ENCODE results near the gene SLC5A3.

Gene SLC5A3

GRCh38 chr21:34071683-34072082, 1.7 kb upstream of the SLC5A3 start:
- no peak for DNase-seq (ENCODE audit: low spot score)

DNA sequence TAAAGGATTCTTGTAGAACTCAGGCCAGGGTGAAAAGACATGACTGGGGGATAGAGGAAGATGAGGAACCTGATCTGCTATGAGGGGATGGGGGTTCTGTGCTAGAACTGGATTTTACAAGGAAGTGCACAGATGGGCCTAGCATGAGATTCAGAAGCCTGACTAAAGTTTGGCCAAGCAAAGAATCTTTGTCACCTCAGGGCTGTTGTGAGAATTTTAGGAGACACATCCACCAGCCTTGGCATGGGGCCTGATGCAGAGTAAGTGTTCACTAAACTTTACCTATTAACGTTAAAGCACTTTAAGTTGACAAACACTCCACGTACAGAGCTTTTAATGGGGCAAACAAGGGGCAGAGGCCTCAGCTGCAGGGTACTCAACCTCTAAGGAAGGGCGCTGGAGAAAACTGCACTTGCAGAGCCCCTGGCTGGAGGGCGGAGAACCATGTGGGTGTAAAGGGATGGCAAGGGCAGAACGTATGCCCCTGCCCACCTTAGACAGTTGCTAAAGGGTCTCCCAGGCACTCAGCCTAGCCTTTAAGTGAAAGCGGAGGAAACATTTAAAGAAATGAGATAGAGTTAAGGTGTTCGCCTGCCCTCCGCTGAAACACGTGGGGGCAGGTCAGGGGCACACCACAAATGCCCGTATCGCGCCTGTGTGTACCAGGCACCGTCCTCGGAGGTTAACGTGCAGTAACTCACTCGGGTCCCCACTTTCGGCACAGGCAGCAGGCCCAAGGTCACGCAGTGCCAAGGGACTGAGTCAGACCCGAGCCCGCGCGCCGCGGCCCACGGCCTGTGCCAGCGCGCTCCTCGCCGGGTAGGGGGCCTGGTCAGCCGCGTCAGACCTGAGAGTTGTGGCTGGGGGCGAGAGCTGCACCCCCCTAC, 990 bp upstream of the SLC5A3 start:
- DNase-seq (ENCODE audit: low spot score): no peak

GRCh38 chr21:34073749-34074282, 438 bp downstream of the SLC5A3 start:
- no peak for DNase-seq (ENCODE audit: low spot score)

- no peak for DNase-seq (ENCODE audit: low spot score)
Observed at GRCh38 chr21:34074283-34075090, 1.1 kb downstream of the SLC5A3 start.

- no peak for DNase-seq (ENCODE audit: low spot score)
Observed at GRCh38 chr21:34075091-34075425, 1.7 kb downstream of the SLC5A3 start.

GRCh38 chr21:34075760-34076660, 2.6 kb downstream of the SLC5A3 start:
- no peak for DNase-seq (ENCODE audit: low spot score)

- DNase-seq (ENCODE audit: low spot score): no peak
Observed at GRCh38 chr21:34076835-34077234, 3.5 kb downstream of the SLC5A3 start.

DNA sequence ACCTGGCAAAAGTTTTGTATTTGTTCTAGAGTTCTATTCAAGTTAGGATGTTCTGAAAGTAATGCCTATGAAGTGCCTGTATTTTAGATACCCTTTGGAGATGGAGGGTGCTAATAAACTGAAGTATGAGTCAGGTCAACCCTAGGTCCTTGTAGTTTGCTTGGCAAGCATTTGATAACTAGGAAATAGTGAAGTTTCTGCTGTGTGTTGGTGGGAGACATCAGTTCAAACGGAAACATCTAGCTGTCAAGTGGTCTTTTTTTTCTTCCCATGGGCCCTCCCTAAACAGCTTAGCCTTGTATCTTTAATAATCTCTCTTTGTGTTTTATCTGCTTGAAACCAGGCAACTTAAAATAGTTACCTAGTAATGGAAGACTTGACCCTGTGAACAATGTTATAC, 4.5 kb downstream of the SLC5A3 start:
- no peak for DNase-seq (ENCODE audit: low spot score)

GRCh38 chr21:34078915-34079314, 5.5 kb downstream of the SLC5A3 start:
- no peak for DNase-seq (ENCODE audit: low spot score)

- DNase-seq (ENCODE audit: low spot score): no peak
Observed at GRCh38 chr21:34080710-34081109, 7.3 kb downstream of the SLC5A3 start.

DNA sequence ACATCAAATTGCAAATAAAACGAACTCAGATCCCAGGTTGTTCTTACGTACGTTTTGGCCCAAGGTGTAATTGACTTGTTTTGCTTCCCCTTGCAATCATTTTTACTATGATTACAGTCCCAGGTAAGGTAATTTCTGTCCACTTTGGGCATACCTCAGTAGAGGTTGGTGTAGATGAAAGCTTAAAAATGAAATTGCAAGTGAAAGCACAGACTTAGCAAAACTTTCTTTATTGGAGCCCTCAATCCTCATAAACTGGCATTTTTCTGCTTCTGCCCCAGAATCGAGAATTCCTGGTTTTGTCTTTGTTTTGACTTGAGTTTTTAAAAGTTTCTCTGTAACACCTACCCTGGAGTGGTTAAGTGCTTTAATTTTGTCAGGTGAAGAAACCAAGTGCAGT, 9.4 kb downstream of the SLC5A3 start:
- no peak for DNase-seq (ENCODE audit: low spot score)

- DNase-seq (ENCODE audit: low spot score): no peak
Observed at GRCh38 chr21:34083357-34083756, 10.0 kb downstream of the SLC5A3 start.

- no peak for DNase-seq (ENCODE audit: low spot score)
Observed at GRCh38 chr21:34085129-34085528, 11.8 kb downstream of the SLC5A3 start.

- DNase-seq (ENCODE audit: low spot score): no peak
Observed at GRCh38 chr21:34086887-34087306, 13.5 kb downstream of the SLC5A3 start.

DNA sequence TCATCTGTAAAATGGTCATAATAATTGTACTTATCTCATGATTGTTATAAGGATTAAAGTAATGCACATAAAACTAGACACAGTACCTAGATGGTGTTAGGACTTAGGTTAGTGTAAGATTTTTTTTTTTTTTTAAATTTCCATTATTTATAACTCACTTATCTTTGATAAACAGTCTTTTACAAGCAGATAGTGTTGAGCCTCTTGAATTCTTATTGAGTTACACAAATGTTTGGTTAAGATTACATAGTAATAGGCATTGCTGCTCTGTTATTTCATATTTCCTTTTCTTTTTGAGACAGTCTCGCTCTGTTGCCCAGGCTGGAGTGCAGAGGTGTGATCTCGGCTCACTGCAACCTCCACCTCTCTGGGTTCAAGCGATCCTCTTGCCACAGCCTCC, 15.4 kb downstream of the SLC5A3 start:
- no peak for DNase-seq (ENCODE audit: low spot score)

- no peak for DNase-seq (ENCODE audit: low spot score)
Observed at GRCh38 chr21:34091032-34091431, 17.7 kb downstream of the SLC5A3 start.

GRCh38 chr21:34091607-34092006, 18.2 kb downstream of the SLC5A3 start:
- DNase-seq (ENCODE audit: low spot score): no peak

DNA sequence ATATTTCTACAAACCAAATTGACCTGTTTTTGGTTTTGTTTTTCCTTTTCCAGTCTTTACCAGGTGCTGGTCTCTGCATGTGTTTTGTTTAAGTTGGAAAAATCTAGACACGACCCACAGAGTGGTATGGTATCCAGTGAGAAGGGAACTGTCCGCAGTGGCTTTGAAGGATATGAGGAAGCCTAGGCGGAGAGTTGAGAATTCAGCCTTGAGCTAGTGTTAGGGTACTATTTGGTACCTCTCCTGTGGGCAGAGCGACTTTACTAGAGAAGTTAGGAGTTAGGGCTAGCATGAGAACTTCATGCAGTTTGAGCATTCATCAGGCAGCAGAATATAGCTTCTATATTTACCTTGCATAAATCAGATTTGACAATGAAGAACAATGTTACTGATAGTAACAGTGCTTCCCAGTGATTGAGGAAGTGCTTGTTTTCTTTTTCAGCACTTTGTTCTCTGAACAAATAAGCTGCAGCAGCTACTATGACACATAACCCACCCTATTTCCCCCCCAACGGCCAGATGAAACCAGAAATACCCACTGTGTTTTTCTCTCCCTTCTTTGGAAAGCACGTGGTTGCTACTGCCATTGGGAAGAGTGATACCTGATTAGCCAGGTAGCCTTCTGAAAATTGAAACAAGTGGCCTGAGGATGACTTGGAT, 19.0 kb downstream of the SLC5A3 start:
- DNase-seq (ENCODE audit: low spot score): no peak

GRCh38 chr21:34093083-34093482, 19.7 kb downstream of the SLC5A3 start:
- no peak for DNase-seq (ENCODE audit: low spot score)

- no peak for DNase-seq (ENCODE audit: low spot score)
Observed at GRCh38 chr21:34094949-34095348, 21.6 kb downstream of the SLC5A3 start.

GRCh38 chr21:34097442-34097841, 24.1 kb downstream of the SLC5A3 start:
- no peak for DNase-seq (ENCODE audit: low spot score)

All from kidney capillary endothelial cell (primary cell).